SKM-1 (cell line): ENCODE results near the gene HS6ST2.

Experiments used
- DNase-seq: peaks from one replicate; lab custom pipeline; 2025; ENCODE audit not compliant: unreplicated experiment; lab: John Stamatoyannopoulos, UW

Gene HS6ST2

DNA sequence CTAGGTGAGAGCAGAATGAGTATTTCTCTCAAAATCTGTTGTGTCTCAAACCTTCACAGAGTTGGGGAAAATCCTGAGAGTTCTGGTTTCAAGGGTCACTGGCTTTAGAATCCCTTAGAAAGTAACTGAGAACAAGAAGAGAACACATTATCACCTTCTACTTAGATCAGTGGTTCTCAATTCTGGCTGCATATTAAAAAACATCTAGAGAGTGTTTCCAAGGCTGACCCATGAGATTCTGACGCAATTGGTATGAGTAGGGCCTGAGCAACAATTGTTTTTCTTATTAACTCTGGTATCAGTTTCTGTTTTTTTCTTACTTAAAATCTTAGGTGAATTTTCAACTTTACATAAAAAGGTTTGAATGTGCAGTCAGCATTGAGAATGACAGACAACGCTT is 212.8 kb downstream of the HS6ST2 start:
- DNase-seq = no peak

DNA sequence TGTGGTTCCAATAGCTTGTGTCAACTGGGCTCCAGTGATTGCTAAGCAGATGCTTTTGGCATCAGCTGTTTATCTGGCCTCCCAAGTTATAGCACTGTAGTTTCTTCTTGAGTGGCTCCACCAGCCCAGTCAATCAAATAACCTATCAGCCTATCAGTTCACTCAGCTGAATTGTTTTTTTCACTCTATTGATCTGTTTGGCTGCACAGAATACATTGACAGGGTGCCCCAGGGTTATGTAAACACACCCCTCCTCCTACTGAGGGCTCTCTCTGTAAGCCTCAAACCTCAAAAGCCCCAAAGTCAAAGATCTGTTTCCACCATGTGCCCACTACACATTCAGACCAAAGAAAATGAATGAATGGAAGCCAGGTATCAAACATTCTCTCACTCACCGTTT is 214.0 kb downstream of the HS6ST2 start:
- DNase-seq = no peak

GRCh38 chrX:132743086-132743485 is 215.3 kb downstream of the HS6ST2 start:
- DNase-seq = no peak

DNA sequence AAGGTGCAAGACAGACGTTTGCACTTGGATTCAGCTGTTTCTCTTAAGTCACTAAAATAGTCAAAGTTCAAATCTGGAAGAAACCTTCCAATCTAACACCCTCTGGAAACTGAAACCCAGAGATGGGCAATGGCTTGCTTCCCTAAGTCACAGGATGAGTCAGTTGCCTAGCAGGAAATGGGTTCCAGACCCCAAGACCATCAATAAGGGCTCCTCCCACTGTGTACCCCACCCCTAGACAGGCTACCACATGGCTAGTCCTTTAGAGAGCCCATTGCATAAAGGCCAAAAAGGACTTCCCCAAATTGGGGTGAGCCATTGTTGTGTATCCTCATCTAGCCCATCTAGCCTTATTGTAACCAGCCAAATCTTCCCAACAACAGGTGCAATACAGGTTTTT is 216.2 kb downstream of the HS6ST2 start:
- no peak for DNase-seq

DNA sequence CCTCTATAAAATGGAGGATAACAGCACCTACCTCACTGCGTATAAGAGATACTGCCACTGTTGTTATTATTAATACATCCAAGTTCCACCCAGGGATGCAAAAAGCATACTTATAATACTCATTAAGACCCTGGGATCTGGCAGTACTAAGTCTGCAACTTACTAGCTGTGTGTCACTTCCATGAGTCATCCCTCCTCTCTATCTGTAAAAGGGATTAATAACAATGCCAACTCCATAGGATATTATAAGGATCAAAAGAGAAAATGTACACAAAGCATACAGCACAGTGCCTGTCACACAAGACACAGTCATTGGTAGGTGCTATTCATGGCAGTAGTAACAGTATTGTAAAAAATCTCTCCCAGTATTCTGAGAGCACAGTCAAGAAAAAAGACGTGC is 216.7 kb downstream of the HS6ST2 start:
- DNase-seq = no peak

DNA sequence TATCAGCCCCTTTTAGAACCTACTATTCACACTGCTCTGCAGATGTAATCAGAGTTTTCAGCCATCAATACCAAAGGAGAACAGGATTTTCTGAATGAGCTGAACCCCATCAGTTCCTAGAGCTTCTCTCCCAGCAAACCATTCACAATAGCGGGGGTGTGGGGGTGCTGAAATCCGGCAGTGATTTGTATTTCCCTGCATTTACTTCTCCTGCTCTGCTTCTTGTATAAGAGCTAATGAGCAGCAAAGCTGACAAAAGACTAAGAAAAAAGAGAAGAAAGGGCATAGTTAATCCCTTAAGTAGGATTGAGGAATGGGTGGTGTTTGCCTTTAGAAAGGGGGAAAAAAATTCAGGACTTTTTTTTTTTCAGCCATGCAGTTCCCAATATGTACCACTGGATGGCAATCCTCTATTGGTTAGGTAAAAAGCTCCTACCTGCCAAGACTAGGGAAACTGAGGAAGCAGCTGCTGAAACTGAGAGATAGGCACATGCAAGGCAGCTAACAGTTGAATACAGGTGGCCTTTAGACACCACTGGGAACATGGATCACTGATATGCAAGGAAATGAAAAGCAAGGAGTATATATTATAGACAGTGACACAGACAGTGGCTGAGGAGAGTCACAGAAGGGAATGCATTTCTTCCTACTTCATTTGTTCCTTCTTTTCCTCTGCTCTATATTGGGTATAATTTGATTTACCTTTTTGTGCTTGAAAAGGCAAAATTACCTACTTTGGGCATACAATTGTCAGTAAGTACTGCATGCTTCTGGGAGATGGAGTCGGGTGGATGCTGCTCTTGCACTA is 217.9 kb downstream of the HS6ST2 start:
- no peak for DNase-seq

DNA sequence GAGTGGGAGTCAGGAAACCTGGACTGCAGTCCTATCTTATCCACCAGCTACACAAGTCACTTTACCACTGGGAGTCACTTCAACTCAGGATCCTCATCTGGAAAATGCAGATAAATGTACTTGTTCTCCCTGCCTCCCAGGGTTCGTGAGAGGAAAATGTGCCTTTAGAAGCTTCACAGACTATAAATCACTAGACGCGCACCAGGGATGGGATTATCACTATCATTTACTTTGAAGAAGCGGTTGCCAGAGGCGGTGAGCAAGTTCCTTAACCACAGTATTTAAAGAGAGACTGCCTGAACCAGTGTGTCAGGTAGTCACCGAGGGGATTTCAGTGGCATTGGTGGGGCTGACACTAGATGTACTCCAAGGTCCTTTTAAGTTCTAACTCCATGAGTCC is 219.5 kb downstream of the HS6ST2 start:
- DNase-seq = no peak

- DNase-seq = no peak
These were observed 220.7 kb downstream of the HS6ST2 start for GRCh38 chrX:132737743-132738142.

- DNase-seq = no peak
These were observed 226.2 kb downstream of the HS6ST2 start for GRCh38 chrX:132732236-132732635.

DNA sequence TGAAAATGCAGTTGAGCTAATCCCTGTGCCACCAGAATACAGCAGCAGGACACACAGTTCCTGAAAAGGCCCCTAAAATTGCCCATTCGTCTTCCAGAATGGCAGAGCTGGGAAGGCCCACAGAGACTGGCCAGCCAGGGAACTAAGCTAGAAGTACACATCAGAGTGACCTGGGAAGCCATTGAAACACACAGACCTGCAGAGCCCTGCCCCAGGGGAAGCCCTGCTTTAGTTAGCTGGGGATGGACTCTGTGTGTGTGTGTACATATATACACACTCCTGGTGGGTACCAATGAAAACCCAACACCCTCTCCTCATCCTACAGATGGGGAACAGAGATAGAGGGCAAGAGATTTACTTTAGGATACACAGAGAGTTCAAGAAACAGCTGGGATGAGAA is 227.7 kb downstream of the HS6ST2 start:
- no peak for DNase-seq

DNA sequence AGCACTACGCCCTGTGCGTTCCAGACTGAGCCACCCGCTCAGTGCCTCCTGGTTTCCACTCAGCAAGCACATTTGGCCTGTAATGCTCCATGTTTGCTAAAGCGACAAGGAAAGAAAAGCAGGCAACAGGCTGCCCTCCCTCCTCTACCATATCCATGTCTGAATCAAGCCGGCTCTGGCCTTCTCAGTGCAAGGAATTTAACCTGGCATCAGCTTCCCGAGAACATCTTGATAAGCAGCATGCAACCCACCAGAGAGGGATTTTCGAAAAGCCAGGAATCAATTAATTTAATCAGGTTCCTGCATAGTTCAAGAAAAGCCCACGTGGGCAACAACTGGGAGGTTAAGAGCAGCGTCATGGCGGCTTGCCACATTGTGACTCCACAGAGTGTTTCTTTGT is 228.2 kb downstream of the HS6ST2 start:
- DNase-seq = no peak

DNA sequence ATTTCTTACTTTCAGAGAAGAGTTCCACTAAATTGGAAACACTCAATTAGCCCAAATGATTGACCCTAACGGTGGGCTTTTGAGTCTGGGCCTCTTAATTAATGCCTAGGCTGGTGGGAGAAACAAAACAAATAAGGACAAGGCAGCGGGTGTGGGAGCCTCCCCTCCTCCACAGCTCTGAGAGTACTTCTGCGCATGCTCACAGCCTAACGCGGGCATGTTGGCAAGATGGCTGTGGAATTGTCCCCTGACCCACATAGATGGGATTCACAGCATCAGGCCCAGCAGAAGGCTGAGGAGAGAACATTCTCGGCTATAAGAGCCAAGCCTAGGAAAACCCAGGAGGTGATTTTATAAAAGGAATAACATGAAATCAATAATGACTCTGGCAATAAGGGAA is 230.1 kb downstream of the HS6ST2 start:
- DNase-seq = no peak

DNA sequence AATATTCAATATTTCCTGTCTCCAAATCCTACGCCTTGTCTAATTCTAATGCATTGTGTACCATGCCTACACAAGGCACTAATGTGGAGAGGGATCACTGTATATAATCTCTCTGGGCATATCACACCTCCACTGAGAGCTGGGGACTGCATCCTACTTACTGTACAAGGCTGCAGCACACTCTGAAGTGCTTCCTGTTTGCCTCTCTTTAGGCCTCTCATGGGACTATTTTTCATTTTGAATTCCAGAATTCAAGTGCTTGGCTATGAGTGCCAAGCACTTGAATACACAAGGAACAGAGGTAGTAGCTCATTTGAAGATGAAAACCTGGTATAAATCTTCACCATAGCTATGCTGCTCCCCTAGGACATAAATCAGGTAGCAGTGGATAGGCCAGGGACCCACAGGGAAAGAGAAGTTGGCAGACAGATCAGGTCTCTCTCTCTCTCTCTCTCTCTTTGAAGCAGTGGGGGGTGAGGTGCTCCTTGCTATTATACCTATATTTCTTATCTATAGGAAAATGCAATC is 239.9 kb downstream of the HS6ST2 start:
- DNase-seq = no peak

DNA sequence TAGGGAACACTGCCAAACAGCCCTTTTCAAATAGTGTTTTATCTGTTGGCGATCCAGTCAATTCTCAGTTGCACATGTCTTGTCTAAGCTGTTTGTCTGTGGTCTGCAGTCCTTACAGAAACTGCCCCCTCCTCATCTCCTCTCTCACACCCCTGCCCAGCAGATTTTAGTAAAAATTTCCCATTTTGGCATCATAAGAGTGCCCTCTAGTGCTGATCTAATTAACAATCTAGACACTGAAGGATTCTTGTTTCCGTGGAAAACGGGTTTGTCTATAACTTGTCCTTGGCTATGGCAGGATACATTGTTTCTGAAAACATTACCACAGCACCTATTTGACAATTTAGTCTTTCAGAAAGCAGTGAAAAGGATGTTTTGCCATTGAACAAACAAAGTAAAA is 242.4 kb downstream of the HS6ST2 start:
- no peak for DNase-seq

DNA sequence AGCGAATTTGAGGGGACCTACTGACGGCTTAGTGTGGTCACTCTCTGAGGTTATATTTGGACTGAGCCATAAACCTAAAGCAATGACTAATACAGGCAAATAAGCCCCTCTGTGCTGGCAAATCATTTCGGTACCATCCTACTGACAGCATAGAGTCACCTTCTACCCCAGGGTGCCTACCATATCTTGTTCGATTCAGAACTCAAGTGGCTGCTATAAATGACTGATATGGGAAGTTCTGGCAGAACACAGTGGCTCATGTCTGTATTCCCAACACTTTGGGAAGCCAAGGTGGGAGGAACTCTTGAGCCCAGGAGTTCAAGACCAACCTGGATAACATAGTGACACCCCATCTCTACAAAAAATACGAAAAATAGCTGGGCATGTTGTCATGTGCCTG is 243.5 kb downstream of the HS6ST2 start:
- no peak for DNase-seq

DNA sequence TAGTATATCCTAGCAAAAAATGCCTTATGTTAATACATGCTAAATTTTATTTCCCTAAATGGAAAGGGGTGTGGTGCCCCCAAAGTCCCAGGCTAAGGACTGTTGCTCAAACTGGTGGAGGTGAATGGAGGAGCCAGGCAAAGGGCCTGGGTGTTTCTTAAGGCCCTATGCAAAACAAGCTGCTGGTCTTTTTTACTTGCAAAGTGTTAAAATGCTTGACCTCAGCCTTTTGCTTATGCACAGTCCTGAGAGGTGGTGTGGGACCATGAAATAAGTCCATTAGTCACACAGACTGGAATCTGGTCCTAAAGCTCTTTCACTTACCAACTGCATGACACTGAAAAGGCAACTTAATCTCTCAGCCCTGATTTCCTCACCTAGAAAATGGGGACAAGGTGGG is 246.1 kb downstream of the HS6ST2 start:
- DNase-seq = no peak

- no peak for DNase-seq
These were observed 247.7 kb downstream of the HS6ST2 start for GRCh38 chrX:132710656-132711155.

DNA sequence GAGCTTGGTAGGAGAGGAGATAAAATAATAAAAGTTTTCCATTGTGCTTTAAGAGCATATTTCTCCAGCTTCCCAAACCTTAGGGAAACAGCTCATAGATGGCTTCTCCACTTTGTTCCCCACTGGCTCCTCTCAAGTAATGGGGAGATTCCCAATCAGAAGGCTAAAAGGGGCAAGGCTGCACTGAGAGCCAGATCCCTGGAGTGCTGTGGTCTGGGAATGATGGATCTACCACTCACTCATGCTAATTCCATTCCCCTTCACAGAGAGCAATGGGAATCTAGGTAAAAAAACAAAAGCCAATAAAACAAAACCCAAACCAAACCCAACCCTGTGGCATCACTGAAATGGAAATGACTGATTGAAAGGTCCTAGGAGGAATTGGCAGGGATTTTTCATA is 249.9 kb downstream of the HS6ST2 start:
- DNase-seq = no peak

DNA sequence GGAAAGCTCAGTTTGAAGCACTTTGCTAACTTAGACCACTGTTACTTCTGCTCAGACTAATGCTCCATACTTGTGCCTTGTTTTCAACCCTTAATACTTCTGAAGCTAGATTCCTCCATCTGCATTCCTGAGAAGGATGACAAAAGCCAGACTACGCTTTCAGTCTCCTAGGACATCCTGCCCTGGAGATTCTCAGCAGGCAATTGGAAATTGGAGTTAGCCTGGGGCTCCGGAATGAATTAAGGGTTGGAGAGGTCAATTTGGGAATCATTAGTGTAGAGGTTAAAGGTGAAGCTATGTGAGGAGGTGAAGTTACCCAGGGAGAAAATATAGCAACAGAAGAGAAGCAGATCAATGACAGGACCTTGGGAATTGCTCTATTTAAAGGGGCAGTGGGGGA is 253.7 kb downstream of the HS6ST2 start:
- no peak for DNase-seq

GRCh38 chrX:132694382-132694781 is 264.0 kb downstream of the HS6ST2 start:
- DNase-seq = no peak

DNA sequence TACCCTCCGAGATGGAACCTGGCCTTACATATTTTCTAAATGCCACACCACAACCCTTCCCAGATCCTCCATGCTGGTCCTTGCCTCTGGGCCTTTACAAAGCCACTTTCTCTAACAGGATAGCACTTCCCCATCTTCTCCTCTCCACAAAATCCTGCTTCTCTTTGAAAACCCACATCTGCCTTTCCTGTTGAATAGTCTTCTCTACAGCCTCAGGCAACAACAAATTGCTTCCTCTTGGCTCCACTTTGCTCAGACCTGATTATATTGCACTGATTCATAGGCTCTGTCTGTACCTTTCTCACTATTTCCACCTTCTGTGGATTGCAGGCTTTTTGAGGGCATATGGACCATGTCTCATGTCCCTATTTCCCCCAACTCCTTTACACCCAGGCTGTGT is 265.9 kb downstream of the HS6ST2 start:
- no peak for DNase-seq

DNA sequence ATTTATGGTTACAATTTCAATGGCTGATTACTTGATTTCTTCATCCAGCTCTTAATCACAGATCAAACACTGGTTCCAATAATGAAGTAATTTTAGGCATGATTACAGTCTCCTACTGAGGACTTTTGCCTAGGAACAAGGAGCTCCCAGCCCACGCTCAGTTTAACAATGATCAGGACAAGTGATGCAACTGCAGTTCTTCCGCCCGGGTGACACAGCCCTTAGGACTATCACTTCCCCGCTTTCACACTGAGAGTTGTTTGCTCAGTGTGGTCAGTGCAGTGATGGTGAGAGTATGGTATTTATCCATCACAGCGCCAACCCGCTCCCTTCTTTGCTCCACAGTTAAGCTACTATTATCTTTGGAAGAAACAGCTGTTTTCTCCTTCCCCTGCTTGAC is 266.4 kb downstream of the HS6ST2 start:
- no peak for DNase-seq
